HG02571 (cell line): ENCODE results near the gene SV2C.
A peak's percentile ranks its signal among the peaks of the same experiment; 100 is the strongest.

ENCODE experiments used
- ATAC-seq: cut with Tn5 transposase; IDR thresholded peaks from one replicate; pipeline ENCODE4 v1.9.1; 2021; ENCODE audit warnings: mild to moderate bottlenecking, moderate library complexity; ENCODE audit not compliant: unreplicated experiment

The SV2C gene

DNA sequence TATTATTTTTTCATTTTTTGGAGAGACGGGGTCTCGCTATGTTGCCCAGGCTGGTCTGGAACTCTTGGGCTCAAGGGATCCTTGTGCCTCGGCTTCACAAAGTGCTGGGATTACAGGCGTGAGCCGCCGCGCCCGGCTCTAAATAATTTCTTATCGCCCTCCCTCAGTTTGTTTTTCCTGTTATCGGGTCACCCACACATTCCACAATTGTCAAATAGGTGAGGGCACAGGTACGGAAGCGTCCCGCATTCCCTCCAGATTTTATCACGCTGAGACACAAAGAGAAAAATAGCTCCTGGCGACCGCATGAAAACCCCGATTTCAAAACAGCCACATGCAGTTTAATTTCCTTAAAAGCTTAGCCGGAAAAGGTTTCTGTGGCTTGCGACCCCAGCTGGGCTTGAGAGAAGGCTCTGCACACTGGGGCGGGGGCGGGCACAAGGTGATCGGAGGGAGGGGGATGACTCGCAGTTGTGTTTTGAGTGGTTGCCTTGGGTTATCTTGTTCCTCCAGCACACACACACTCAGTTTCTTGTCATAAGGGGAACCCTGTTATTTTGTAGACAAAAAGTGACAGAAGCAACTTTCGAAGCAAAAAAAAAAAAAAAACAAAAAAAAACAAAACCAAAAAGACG lies 319.2 kb downstream of the SV2C start:
- ATAC-seq = peak; percentile 40

DNA sequence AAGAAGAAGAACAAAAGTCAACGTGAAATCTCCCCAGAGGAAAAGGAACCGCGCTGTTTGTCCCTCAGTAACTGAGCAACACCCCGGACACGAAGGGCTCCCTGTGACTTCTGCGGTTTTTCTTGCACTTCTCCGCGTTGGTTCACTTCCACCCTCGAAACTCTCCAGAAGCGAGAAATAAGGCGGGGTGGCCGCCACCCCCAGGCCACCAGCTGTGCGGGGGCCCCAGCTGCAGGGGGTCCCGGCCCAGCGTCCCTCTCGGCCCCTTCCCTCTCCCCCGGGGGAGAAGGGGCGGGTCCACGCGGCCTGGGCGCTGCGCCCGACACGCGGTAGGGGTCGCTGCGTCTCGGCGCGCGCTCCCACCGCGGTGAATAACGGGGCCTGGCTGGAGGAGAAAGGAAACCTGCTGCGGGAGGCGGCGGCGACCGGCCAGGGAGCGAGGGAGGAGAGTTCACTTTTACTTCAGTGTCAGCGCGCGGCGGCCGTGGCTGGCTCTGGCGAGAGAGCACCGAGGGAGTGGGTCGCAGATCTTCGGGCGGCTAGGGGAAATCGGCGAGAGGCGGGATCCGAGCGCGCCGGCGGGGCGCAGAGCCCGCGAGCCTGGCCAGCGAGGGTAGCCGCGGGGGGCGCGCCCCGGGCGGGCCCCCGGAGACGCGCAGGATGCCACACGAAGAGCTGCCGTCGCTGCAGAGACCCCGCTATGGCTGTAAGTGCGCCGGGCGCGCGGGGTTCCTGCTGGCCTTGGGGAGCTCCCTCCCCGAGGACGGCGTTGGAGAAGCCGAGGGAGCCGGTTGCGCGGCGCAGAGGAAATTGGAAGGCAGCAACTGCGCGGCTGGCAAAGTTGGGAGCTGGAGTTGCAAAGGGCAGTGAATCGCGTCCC lies 319.9 kb downstream of the SV2C start, which contains the start of gene IQGAP2:
TSS of gene IQGAP2 (plus strand) at position 400 of the 880 bp plus-strand sequence. CDS start at position 661, 261 bp downstream.
- peak; percentile 54 for ATAC-seq
